ENCODE results near the gene RGPD8.
"Not testable (repeated sequence)": the region's sequence is repeated elsewhere in the genome, so short reads cannot be mapped to it uniquely, and the experiment has no call there.

The RGPD8 gene

GRCh38 chr2:112431587-112432295 lies 1.7 kb downstream of the RGPD8 start:
- DNase-seq; H3K27me3 ChIP-seq (ENCODE audit: insufficient read depth, low read length); H4K91ac ChIP-seq (ENCODE audit: low read depth, low read length); H3K4ac ChIP-seq (ENCODE audit: low read depth, low read length); H4K8ac ChIP-seq (ENCODE audit: low read depth, low read length); H2BK120ac ChIP-seq (ENCODE audit: insufficient read depth, low read length, poor library complexity); H3K14ac ChIP-seq (ENCODE audit: low read length); H3K4me1 ChIP-seq (ENCODE audit: control insufficient read depth in 1 of 2, insufficient read depth in 2 of 2, low read length in 2 of 2); H4K12ac ChIP-seq (ENCODE audit: low read depth, low read length); H2AK5ac ChIP-seq (ENCODE audit: low read length); H3K4me3 ChIP-seq (ENCODE audit: low read depth, low read length); H3K9ac ChIP-seq (ENCODE audit: low read length); H3K36me3 ChIP-seq (ENCODE audit: control insufficient read depth in 1 of 2, insufficient read depth in 2 of 2, low read length in 2 of 2); H3K27ac ChIP-seq (ENCODE audit: low read depth, low read length); H3K18ac ChIP-seq (ENCODE audit: low read length); H2BK12ac ChIP-seq (ENCODE audit: low read length); H3K79me1 ChIP-seq (ENCODE audit: low read length); H3K79me2 ChIP-seq (ENCODE audit: control insufficient read depth, insufficient read depth, low read length, poor library complexity); H3K4me2 ChIP-seq (ENCODE audit: low read length); H3K23ac ChIP-seq (ENCODE audit: low read length); H3K9me3 ChIP-seq (ENCODE audit: insufficient read depth, low read depth, low read length); H2AFZ ChIP-seq (ENCODE audit: insufficient read depth, low read length, poor library complexity); H2BK5ac ChIP-seq (ENCODE audit: low read depth, low read length, poor library complexity): not testable (repeated sequence)
- WGBS (ENCODE audit: extremely low coverage, insufficient coverage, insufficient read length), result no CpG with 5 or more reads among the region's 21 CpGs

DNA sequence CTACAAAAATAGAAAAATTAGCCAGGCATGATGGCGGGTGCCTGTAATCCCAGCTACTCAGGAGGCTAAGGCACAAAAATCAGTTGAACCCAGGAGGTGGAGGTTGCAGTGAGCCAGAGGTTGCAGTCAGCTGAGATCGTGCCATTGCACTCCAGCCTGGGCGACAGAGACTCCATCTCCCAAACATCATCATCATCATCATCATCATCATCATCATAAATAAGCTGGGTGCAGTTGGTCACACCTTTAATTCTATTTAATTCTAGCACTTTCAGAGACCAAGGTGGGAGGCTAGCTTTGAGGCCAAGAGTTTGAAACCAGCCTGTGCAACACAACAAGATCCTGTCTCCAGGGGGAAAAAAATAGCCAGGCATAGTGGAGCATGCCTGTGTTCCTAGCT lies 8.9 kb downstream of the RGPD8 start:
- H3K9ac ChIP-seq (ENCODE audit: low read length); H2BK120ac ChIP-seq (ENCODE audit: insufficient read depth, low read length, poor library complexity); H3K23ac ChIP-seq (ENCODE audit: low read length); H3K4me3 ChIP-seq (ENCODE audit: low read depth, low read length); DNase-seq; H2AK5ac ChIP-seq (ENCODE audit: low read length); H3K4me2 ChIP-seq (ENCODE audit: low read length); H3K36me3 ChIP-seq (ENCODE audit: control insufficient read depth in 1 of 2, insufficient read depth in 2 of 2, low read length in 2 of 2); H2BK5ac ChIP-seq (ENCODE audit: low read depth, low read length, poor library complexity); H2BK12ac ChIP-seq (ENCODE audit: low read length); H4K12ac ChIP-seq (ENCODE audit: low read depth, low read length); H3K79me2 ChIP-seq (ENCODE audit: control insufficient read depth, insufficient read depth, low read length, poor library complexity); H4K91ac ChIP-seq (ENCODE audit: low read depth, low read length); H3K9me3 ChIP-seq (ENCODE audit: insufficient read depth, low read depth, low read length); H4K8ac ChIP-seq (ENCODE audit: low read depth, low read length); H3K18ac ChIP-seq (ENCODE audit: low read length); H3K4me1 ChIP-seq (ENCODE audit: control insufficient read depth in 1 of 2, insufficient read depth in 2 of 2, low read length in 2 of 2); H3K27me3 ChIP-seq (ENCODE audit: insufficient read depth, low read length); H3K79me1 ChIP-seq (ENCODE audit: low read length); H2AFZ ChIP-seq (ENCODE audit: insufficient read depth, low read length, poor library complexity); H3K4ac ChIP-seq (ENCODE audit: low read depth, low read length); H3K27ac ChIP-seq (ENCODE audit: low read depth, low read length); H3K14ac ChIP-seq (ENCODE audit: low read length): not testable (repeated sequence)
- no CpG with 5 or more reads among the region's 3 CpGs for WGBS (ENCODE audit: extremely low coverage, insufficient coverage, insufficient read length)

GRCh38 chr2:112416860-112417259 lies 16.6 kb downstream of the RGPD8 start:
- H2BK5ac ChIP-seq (ENCODE audit: low read depth, low read length, poor library complexity); H3K23ac ChIP-seq (ENCODE audit: low read length); H2AK5ac ChIP-seq (ENCODE audit: low read length); H4K12ac ChIP-seq (ENCODE audit: low read depth, low read length); H3K9ac ChIP-seq (ENCODE audit: low read length); H3K9me3 ChIP-seq (ENCODE audit: insufficient read depth, low read depth, low read length); H3K14ac ChIP-seq (ENCODE audit: low read length); DNase-seq; H3K4me1 ChIP-seq (ENCODE audit: control insufficient read depth in 1 of 2, insufficient read depth in 2 of 2, low read length in 2 of 2); H4K91ac ChIP-seq (ENCODE audit: low read depth, low read length); H3K18ac ChIP-seq (ENCODE audit: low read length); H2BK120ac ChIP-seq (ENCODE audit: insufficient read depth, low read length, poor library complexity); H2BK12ac ChIP-seq (ENCODE audit: low read length); H3K27ac ChIP-seq (ENCODE audit: low read depth, low read length); H2AFZ ChIP-seq (ENCODE audit: insufficient read depth, low read length, poor library complexity); H3K4me2 ChIP-seq (ENCODE audit: low read length); H3K27me3 ChIP-seq (ENCODE audit: insufficient read depth, low read length); H3K4ac ChIP-seq (ENCODE audit: low read depth, low read length); H3K36me3 ChIP-seq (ENCODE audit: control insufficient read depth in 1 of 2, insufficient read depth in 2 of 2, low read length in 2 of 2); H3K79me2 ChIP-seq (ENCODE audit: control insufficient read depth, insufficient read depth, low read length, poor library complexity); H3K4me3 ChIP-seq (ENCODE audit: low read depth, low read length); H4K8ac ChIP-seq (ENCODE audit: low read depth, low read length); H3K79me1 ChIP-seq (ENCODE audit: low read length): not testable (repeated sequence)
- no CpG with 5 or more reads among the region's 3 CpGs for WGBS (ENCODE audit: extremely low coverage, insufficient coverage, insufficient read length)

GRCh38 chr2:112360055-112360454 lies 73.4 kb downstream of the RGPD8 start:
- not testable (repeated sequence) for H3K4me2 ChIP-seq (ENCODE audit: low read length); H3K27ac ChIP-seq (ENCODE audit: low read depth, low read length); H3K9ac ChIP-seq (ENCODE audit: low read length); H3K79me1 ChIP-seq (ENCODE audit: low read length); H3K9me3 ChIP-seq (ENCODE audit: insufficient read depth, low read depth, low read length); DNase-seq; H2AK5ac ChIP-seq (ENCODE audit: low read length); H3K18ac ChIP-seq (ENCODE audit: low read length); H3K79me2 ChIP-seq (ENCODE audit: control insufficient read depth, insufficient read depth, low read length, poor library complexity); H4K91ac ChIP-seq (ENCODE audit: low read depth, low read length); H2BK12ac ChIP-seq (ENCODE audit: low read length); H3K36me3 ChIP-seq (ENCODE audit: control insufficient read depth in 1 of 2, insufficient read depth in 2 of 2, low read length in 2 of 2); H3K4me3 ChIP-seq (ENCODE audit: low read depth, low read length); H3K27me3 ChIP-seq (ENCODE audit: insufficient read depth, low read length); H3K14ac ChIP-seq (ENCODE audit: low read length); H3K4ac ChIP-seq (ENCODE audit: low read depth, low read length); H3K23ac ChIP-seq (ENCODE audit: low read length); H2AFZ ChIP-seq (ENCODE audit: insufficient read depth, low read length, poor library complexity); H4K12ac ChIP-seq (ENCODE audit: low read depth, low read length); H2BK5ac ChIP-seq (ENCODE audit: low read depth, low read length, poor library complexity); H2BK120ac ChIP-seq (ENCODE audit: insufficient read depth, low read length, poor library complexity); H4K8ac ChIP-seq (ENCODE audit: low read depth, low read length); H3K4me1 ChIP-seq (ENCODE audit: control insufficient read depth in 1 of 2, insufficient read depth in 2 of 2, low read length in 2 of 2)
- WGBS (ENCODE audit: extremely low coverage, insufficient coverage, insufficient read length), result no CpG with 5 or more reads among the region's 7 CpGs
